Keratinocyte (primary cell): ENCODE results near the gene ZNF701.

ENCODE experiments used
- CTCF ChIP-seq, 3 experiments: IDR thresholded peaks in 1 of 3; conservative IDR thresholded peaks in 1 of 3; optimal IDR thresholded peaks in 1 of 3; 2 replicates in 2 of 3; 3 replicates in 1 of 3; pipeline versions ENCODE3 to v1.5.1; 2011; ENCODE audit warnings: low read length in 3 of 3, mild to moderate bottlenecking in 3 of 3, moderate library complexity in 2 of 3, control low read depth in 1 of 3, inconsistent platforms in 1 of 3; ENCODE audit not compliant: insufficient read depth in 2 of 3; ENCODE audit errors: extremely low read depth in 1 of 3
- EZH2 ChIP-seq: IDR thresholded peaks from one replicate; pipeline ENCODE4 v1.6.1; 2012; ENCODE audit warnings: inconsistent platforms, mild to moderate bottlenecking, low read length, moderate library complexity

- TF ChIP-seq CTCF (optimal IDR thresholded peaks at IDR 0.05 in 1 of 3, IDR thresholded peaks at IDR 0.05 in 1 of 3, conservative IDR thresholded peaks at IDR 0.05 in 1 of 3; ENCODE audit: extremely low read depth in 1 of 3, insufficient read depth in 2 of 3, low read length in 3 of 3) (peak in 1 of 3 experiments; percentile 16), EZH2 (no peak)
These were observed at the start of gene ZNF701 for GRCh38 chr19:52570000-52570861.
